Measurements from ENCODE around the gene PSORS1C1.
"Not testable (repeated sequence)": the region's sequence is repeated elsewhere in the genome, so short reads cannot be mapped to it uniquely, and the experiment has no call there.

PSORS1C1 gene

DNA sequence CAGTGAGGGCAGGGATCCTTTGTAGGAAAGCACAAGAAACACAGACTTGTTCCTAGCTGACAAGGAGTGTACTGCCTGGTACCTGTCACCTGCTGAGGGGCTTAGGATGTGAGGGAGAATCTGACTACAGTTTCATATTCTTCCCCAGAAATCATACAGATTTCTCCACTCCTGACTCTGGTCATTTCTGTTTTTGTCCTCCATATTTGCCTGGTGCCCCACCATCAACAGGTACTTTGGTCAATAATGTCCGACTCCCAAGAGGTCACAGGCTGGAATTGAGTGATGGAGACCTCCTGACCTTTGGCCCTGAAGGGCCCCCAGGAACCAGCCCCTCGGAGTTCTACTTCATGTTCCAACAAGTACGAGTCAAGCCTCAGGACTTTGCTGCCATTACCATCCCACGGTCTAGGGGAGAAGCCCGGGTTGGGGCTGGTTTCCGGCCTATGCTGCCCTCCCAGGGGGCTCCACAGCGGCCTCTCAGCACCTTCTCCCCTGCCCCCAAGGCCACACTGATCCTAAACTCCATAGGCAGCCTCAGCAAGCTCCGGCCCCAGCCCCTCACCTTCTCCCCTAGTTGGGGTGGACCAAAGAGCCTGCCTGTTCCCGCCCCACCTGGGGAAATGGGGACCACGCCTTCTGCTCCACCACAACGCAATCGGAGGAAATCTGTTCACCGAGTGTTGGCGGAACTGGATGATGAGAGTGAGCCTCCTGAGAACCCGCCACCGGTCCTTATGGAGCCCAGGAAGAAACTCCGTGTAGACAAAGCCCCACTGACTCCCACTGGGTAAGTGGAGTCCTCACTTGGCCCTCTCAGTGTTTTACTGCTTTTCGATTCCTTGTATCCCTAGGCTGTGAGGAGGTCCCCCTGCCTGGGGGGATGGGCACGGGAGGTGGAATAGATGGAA is 46.9 kb downstream of the PSORS1C1 start:
- DNase-seq: no peak

- DNase-seq: no peak
Measured at GRCh38 chr6:31162463-31163165, 48.0 kb downstream of the PSORS1C1 start.

GRCh38 chr6:31163922-31164321 is 49.3 kb downstream of the PSORS1C1 start:
- no peak for DNase-seq

GRCh38 chr6:31164475-31165063 is 50.0 kb downstream of the PSORS1C1 start:
- not testable (repeated sequence) for DNase-seq

DNA sequence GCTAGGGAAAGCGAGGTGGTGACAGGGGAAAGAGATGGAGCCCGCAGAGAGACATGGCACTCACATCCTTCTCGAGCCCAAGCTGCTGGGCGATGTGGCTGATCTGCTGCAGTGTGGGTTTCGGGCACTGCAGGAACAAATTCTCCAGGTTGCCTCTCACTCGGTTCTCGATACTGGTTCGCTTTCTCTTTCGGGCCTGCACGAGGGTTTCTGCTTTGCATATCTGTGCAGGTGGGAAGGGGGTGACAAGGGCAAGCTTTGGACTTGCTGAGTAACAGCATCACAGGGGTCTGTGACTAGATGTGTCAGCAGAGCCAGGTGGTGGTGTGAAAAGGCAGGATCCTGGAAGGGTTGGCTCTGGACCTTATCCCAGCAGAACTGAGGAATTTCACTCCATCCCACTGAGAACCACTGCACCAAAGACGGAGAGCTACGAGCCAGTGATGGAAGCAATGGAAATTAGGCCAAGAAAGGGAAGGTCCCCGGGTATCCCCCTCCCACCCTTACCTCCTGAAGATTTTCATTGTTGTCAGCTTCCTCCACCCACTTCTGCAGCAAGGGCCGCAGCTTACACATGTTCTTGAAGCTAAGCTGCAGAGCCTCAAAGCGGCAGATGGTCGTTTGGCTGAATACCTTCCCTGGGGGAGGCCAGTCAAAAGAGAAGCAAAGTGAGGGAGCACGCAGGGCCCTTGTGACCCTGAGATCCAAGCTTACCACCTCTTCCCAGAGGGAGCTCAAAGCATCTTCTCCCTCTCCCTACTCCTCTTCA is 50.6 kb downstream of the PSORS1C1 start:
- DNase-seq: not testable (repeated sequence)

GRCh38 chr6:31165986-31166385 is 51.4 kb downstream of the PSORS1C1 start:
- DNase-seq: no peak

DNA sequence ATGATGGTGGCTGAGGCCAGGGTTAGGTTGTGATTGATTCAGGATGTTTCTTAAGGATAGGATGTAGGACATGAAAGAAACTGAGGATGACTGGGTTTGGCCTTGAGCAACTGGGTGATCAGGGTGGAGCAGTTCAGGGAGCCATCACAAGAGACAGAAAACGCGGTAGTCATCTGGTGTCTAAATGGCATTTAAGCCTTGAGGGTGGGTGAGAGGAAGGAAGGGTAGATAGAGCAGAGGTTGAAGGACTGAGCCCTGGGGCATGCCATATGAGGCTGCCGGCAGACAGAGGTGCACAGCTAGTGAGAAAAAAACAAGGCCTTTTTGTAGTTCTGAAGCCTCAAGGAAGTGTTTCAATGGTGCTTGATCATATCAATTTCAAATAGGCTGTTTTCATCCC is 54.0 kb downstream of the PSORS1C1 start:
- no peak for DNase-seq

DNA sequence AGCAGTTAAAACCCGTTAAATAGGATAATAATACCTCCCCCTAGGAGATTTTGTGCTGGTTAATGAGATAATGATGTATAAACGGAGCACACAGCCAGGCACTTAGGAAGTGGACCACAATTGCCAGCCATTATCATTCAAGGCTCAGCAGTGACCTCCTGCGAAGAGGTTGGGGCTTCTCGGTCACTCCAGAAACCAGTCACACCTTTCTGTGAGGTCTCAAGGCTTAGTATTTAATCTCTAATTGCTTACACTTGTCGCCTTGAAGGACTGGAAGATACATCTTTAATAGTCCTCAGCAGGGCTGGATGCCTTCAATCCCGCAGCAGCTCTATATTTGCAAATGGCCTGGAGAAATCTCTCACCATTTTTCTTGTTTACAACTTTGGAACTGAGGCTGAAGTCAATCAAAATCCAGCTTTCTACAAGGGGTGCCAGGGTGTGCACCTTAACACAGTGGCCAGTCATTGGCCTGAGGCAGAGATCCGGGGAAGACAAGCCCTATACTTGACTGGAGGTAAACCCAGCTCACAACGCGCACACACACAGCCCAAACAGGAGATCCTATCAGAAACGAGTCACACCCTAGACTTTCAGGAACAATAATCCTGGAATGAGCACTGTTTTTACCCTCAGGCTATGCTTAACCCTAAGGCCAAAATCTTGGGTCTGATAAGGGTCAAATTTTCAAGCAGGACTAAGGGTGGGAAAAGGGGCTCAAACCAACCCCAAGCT is 54.7 kb downstream of the PSORS1C1 start:
- DNase-seq: no peak

DNA sequence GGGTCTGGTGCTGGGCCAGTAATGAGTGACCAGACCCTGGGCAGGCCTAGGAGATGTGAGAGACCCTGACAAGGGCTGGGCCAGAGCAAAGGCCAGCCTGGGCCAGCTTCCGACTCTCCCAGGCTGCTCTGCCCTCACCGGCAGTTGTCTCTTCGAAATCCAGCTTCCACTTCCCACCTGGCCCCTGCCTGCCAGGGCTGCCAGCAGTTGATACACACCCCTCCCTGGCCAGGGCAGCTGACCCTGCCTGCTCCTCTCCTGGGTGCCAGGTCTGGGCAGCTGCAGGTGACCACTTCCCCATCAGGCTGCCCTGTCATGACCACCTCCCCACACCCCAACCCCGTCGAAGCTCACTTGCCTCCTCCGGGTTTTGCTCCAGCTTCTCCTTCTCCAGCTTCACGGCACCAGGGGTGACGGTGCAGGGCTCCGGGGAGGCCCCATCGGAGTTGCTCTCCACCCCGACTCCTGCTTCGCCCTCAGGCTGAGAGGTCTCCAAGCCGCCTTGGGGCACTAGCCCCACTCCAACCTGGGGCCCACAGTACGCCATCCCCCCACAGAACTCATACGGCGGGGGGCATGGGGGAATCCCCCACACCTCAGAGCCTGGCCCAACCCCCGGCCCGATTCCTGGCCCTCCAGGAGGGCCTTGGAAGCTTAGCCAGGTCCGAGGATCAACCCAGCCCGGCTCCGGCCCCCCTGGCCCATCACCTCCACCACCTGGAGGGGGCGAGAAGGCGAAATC is 55.4 kb downstream of the PSORS1C1 start:
- not testable (repeated sequence) for DNase-seq

GRCh38 chr6:31170600-31170881 is 55.9 kb downstream of the PSORS1C1 start, which contains the start of gene POU5F1:
TSS of gene POU5F1 (minus strand) at chr6:31170682. CDS start at chr6:31170620, 62 bp downstream.
- no peak for DNase-seq

DNA sequence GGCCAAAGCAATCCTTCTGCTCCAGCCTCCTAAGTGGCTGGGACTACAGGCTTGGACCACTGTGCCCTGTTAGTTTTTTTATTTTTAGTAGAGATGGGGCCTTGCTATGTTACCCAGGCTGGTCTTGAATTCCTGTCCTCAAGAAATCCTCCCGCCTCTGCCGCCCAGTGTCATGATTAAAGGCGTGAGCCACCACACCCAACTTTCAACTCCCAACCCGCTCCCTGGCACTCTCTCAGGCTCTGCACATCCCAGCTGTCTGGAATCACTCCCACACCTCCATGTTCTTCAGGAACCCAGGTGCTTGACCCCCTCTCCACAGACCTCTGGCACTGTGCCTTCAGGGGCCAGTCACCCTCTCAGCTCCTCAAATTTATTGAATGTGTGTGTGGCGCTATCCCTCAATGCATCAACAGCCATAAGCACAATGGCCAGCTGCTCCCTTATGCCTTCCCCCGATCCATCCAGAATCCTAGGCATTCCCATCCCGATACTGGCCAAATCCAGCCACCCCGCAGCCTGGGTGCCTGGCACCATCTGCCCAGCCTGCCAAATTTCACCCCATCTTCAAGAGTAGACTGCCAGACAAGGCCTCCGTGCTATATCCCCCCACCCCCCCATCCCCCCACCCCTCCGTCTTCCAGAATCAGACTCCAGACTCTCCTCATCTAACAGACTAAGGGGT is 56.5 kb downstream of the PSORS1C1 start:
- DNase-seq: no peak

DNA sequence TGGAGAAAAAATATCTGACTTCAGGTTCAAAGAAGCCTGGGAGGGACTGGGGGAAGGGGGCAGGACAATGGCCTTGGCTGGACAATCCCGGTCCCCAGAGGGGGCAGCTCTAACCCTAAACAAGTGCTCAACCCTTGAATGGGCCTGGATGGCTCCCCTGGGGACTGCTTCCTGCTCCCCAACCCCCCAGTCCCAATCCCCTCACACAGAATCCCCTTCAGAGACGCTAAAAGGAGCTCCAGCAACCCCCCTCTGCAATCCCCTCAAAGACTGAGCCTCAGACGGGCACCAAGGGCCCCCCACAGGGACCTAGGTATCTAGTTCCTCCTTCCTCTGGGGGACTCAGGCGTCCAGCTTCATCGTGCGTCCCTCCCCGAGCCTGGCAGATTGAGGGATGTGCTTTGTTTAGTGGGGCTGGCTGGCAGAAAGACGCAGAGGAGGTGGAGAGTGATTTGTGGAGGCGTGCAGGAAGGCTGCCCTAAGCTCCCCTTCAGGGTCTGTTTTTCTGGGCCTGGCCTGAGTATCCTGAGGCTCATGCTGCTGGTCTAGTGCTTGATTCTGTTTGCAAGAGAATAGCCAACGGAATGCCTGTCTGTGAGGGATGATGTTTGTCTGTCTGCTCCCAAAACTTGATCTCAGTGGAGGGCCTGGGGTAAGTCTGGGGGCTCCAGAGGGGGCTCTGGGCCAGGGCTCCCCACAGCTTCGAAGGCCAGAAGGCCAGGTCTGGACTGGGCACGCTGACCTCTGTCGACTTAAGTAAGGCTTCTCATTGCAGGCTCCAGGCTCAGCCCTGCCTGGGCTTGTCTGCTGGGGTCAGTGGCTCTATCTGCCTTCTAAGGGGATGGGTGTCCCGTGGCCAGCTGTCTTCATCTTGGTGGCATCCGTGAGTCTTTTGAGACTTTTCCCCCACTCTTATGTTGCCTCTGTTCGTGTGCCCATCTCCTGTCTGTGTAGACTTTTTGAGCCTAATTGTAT is 57.6 kb downstream of the PSORS1C1 start:
- no peak for DNase-seq

- DNase-seq: no peak
Measured at GRCh38 chr6:31172973-31173384, 58.4 kb downstream of the PSORS1C1 start.

- no peak for DNase-seq
Measured at GRCh38 chr6:31173406-31173805, 58.8 kb downstream of the PSORS1C1 start.

DNA sequence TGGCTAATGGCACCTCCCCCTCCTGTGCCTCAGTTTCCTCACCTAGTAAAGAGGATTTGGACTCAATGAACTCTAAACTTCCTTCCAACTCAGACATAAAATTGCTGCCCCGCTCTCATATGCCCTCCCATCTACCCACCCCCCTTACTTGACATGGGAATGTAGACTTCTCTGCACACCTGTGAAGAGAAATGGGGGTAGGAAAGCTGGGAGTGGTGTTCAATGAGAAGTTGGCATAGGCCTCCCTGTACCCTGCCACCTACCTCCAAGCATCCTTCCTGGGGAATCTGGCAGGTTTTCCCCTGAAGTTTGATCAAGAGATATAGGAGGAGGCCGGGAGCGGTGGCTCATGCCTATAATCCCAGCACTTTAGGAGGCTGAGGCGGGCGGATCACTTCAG is 59.8 kb downstream of the PSORS1C1 start:
- no peak for DNase-seq

GRCh38 chr6:31175971-31176370 is 61.4 kb downstream of the PSORS1C1 start:
- no peak for DNase-seq

DNA sequence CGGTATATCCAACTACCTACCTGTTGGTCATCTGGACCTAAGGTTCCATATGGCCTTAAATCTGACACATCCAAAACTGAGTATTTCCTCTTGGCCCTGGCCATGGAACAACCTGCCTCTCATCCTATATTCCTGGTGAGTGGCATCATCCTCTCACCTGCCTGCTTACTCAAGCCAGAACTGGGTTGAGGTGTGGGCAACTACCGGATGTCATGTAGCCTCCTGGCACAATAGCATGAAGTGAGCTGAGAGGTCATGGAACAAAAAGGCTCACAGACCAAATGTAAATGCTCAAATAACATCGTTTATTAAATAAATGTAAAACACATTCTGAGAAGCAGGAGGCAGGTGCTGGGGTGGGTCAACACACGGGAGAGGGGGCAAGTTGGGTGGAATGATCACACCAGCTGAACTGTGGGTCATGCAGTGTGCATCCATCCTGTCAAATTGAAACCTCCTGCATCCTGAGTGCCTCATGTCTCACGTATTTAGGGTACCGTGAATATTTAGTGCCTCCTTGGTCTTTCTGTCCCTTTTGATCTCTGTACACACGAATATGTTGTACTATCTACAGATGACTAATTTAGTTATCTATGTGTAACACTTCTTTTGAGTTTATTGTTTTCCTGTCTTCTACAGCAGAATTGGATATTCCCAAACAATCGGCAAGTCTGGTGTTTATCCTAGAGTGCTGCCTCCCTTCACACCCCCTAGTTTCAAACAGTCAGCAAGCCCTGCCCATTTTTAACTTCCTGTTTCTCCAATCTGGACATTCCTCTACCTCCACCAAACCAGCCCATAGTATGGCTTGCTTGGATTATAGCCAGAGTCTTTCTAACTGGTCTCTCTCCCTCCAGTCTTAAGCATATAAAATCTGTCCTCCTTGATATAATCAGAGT is 63.8 kb downstream of the PSORS1C1 start:
- no peak for DNase-seq

- no peak for DNase-seq
Measured at GRCh38 chr6:31179042-31179386, 64.4 kb downstream of the PSORS1C1 start.

DNA sequence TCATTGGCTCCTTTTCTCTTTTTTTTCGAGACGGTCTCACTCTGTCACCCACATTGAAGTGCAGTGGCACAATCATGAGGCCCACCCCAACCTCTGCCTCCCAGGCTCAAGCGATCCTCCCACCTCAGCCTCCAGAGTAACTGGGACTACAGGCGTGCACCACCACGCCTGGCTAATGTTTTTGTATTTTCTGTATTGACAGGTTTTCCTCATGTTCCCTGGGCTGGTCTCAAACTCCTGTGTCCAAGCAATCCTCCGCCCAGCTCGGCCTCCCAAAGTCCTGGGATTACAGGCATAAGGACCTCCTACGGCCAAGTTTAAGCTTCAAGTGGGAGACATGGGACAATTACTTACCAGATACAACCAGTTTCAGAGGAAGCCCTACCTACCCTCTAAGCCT is 65.3 kb downstream of the PSORS1C1 start:
- no peak for DNase-seq
